SK-N-SH (cell line): ENCODE measurements around the gene ORM1. TPM values are rescaled to one million over a fixed set of nuclear protein-coding genes. Genes with fewer than 3 reads are reported as not detected.

Source experiments
- CTCF ChIA-PET: fragments of 300-600, 350-600 bp; formaldehyde crosslinking; extraction: SDS; loops from one replicate; lab custom pipeline; 2021; lab: Yijun Ruan, JAX
- POLR2A ChIA-PET: fragments of 350-600 bp; sonication (Branson Sonifier 250); formaldehyde crosslinking; extraction: SDS; loops from one replicate; lab custom pipeline; 2020; ENCODE audit warnings: antibody characterized with exemption, inconsistent platforms; lab: Yijun Ruan, JAX
- DNase-seq: peaks from one replicate; pipeline ENCODE4 v3.0.0; 2012
- H2AFZ ChIP-seq: fragments of 200-600 bp; sonication (generic); 2 replicates; pipeline ENCODE4 v1.8.1; 2016; ENCODE audit warnings: antibody characterized with exemption, mild to moderate bottlenecking, low read depth
- H3F3A ChIP-seq: fragments of 200-600 bp; sonication (generic); replicated peaks from 2 replicates; pipeline ENCODE3; 2016; ENCODE audit warnings: antibody characterized with exemption, mild to moderate bottlenecking; ENCODE audit not compliant: insufficient read depth
- H3K27ac ChIP-seq, 2 experiments: fragments of 200-500 bp in 1 of 2; fragments of 200-600 bp in 1 of 2; sonication (Bioruptor generic) in 1 of 2; sonication (generic), shearing (Covaris generic) in 1 of 2; 2 replicates each; pipeline versions ENCODE4 v1.5.1 to v1.6.1; 2014 to 2016; ENCODE audit warnings: low read depth in 2 of 2, inconsistent platforms in 1 of 2, low read length in 1 of 2, mild to moderate bottlenecking in 1 of 2, mixed read lengths in 1 of 2
- H3K27me3 ChIP-seq: fragments of 200-600 bp; sonication (generic), shearing (Covaris generic); 2 replicates; pipeline ENCODE4 v1.6.1; 2016; ENCODE audit warnings: mixed run types; ENCODE audit not compliant: insufficient read depth
- H3K36me3 ChIP-seq, 2 experiments: fragments of 200-500 bp in 1 of 2; fragments of 200-600 bp in 1 of 2; sonication (Bioruptor generic) in 1 of 2; sonication (generic) in 1 of 2; replicated peaks in 1 of 2; 2 replicates each; pipeline versions ENCODE3 to v1.5.1; 2014 to 2016; ENCODE audit warnings: low read length in 1 of 2, mild to moderate bottlenecking in 1 of 2; ENCODE audit not compliant: insufficient read depth in 2 of 2, control insufficient read depth in 1 of 2
- H3K4me1 ChIP-seq, 2 experiments: fragments of 200-500 bp in 1 of 2; fragments of 200-600 bp in 1 of 2; sonication (Bioruptor generic) in 1 of 2; sonication (generic), shearing (Covaris generic) in 1 of 2; 2 replicates each; pipeline versions ENCODE4 v1.5.1 to v1.6.1; 2014 to 2016; ENCODE audit warnings: low read depth in 1 of 2, low read length in 1 of 2, mixed run types in 1 of 2; ENCODE audit not compliant: insufficient read depth in 2 of 2, control insufficient read depth in 1 of 2
- H3K4me2 ChIP-seq: fragments of 200-600 bp; sonication (generic), shearing (Covaris generic); 2 replicates; pipeline ENCODE4 v1.6.1; 2017; ENCODE audit warnings: mixed run types
- H3K4me3 ChIP-seq, 2 experiments: fragments of 200-500 bp in 1 of 2; fragments of 200-600 bp in 1 of 2; sonication (Bioruptor generic) in 1 of 2; sonication (generic), shearing (Covaris generic) in 1 of 2; 2 replicates each; pipeline versions ENCODE4 v1.5.1 to v1.8.1; 2014 to 2016; ENCODE audit warnings: low read depth in 2 of 2, inconsistent platforms in 1 of 2, low read length in 1 of 2, mild to moderate bottlenecking in 1 of 2, mixed read lengths in 1 of 2, moderate library complexity in 1 of 2
- H3K79me2 ChIP-seq: fragments of 200-600 bp; sonication (generic); 2 replicates; pipeline ENCODE4 v1.8.1; 2017; ENCODE audit warnings: mild to moderate bottlenecking; ENCODE audit not compliant: insufficient read depth
- H3K9ac ChIP-seq: fragments of 200-600 bp; sonication (generic); 2 replicates; pipeline ENCODE4 v1.6.1; 2017; ENCODE audit warnings: mixed run types
- H3K9me2 ChIP-seq: fragments of 200-600 bp; sonication (generic); 2 replicates; pipeline ENCODE4 v1.6.1; 2017; ENCODE audit warnings: mixed run types
- H3K9me3 ChIP-seq: fragments of 200-600 bp; sonication (generic); 2 replicates; pipeline ENCODE4 v1.6.1; 2017; ENCODE audit warnings: mixed run types, mild to moderate bottlenecking, moderate library complexity
- H4K20me1 ChIP-seq: fragments of 200-600 bp; sonication (generic); 2 replicates; pipeline ENCODE4 v1.6.1; 2017; ENCODE audit warnings: mild to moderate bottlenecking, mixed run types; ENCODE audit not compliant: insufficient read depth
- CHD2 ChIP-seq: fragments of 150-350 bp; IDR thresholded peaks from 2 replicates; pipeline ENCODE4 v1.6.1; 2018; ENCODE audit warnings: low read length; ENCODE audit not compliant: partially characterized antibody
- EZH2phosphoT487 ChIP-seq: fragments of 200-600 bp; sonication (generic); IDR thresholded peaks from 2 replicates; pipeline ENCODE4 v1.6.1; 2017; ENCODE audit warnings: low read depth, mixed run types, mild to moderate bottlenecking, antibody characterized with exemption, moderate library complexity, borderline replicate concordance
- FOSL2 ChIP-seq: IDR thresholded peaks from 2 replicates; pipeline ENCODE4 v1.4.0; 2012; ENCODE audit warnings: low read depth, mild to moderate bottlenecking, moderate library complexity, borderline replicate concordance
- FOXM1 ChIP-seq: IDR thresholded peaks from 2 replicates; pipeline ENCODE4 v1.4.0; 2012; ENCODE audit warnings: low read depth, mild to moderate bottlenecking
- GABPA ChIP-seq: IDR thresholded peaks from 2 replicates; pipeline ENCODE4 v1.4.0; 2012; ENCODE audit warnings: low read depth, mild to moderate bottlenecking
- GATA2 ChIP-seq: sonication (generic); formaldehyde crosslinking; IDR thresholded peaks from 2 replicates; pipeline ENCODE4 v1.5.0; 2020; ENCODE audit warnings: mild to moderate bottlenecking, missing genetic modification reagents
- IRF3 ChIP-seq: fragments of 150-350 bp; IDR thresholded peaks from 2 replicates; pipeline ENCODE4 v1.6.1; 2016; ENCODE audit warnings: mild to moderate bottlenecking, low read depth, low read length
- JUND ChIP-seq: IDR thresholded peaks from 2 replicates; pipeline ENCODE4 v1.4.0; 2012
- MAX ChIP-seq: IDR thresholded peaks from 2 replicates; pipeline ENCODE4 v1.4.0; 2012; ENCODE audit warnings: low read depth
- NRF1 ChIP-seq: IDR thresholded peaks from 2 replicates; pipeline ENCODE4 v1.6.1; 2012; ENCODE audit warnings: low read depth, mild to moderate bottlenecking, low read length
- RXRA ChIP-seq: IDR thresholded peaks from 2 replicates; pipeline ENCODE4 v1.4.0; 2012; ENCODE audit warnings: low read depth, mild to moderate bottlenecking, borderline replicate concordance
- TEAD4 ChIP-seq: IDR thresholded peaks from 2 replicates; pipeline ENCODE4 v1.4.0; 2012; ENCODE audit warnings: mild to moderate bottlenecking, borderline replicate concordance; ENCODE audit not compliant: insufficient read depth
- WGBS: methylation state at CpG from one replicate; pipeline ENCODE4 v1.1.6; 2017; ENCODE audit warnings: low lambda C conversion rate; 5-methylcytosine and 5-hydroxymethylcytosine counted together
- polyA plus RNA-seq, 3 experiments: library from polyadenylated mRNA; depleted of rRNA; stranded (reverse); fragments of >200 nt; gene quantifications; 2 replicates each; pipeline ENCODE4 v1.2.3, GENCODE V29; 2012
- TF ChIP-seq, protein P1 (sequence below): fragments of 200-600 bp; sonication (generic); IDR thresholded peaks from 2 replicates; pipeline ENCODE4 v1.6.1; 2017; ENCODE audit warnings: antibody characterized with exemption, mild to moderate bottlenecking, moderate library complexity

ORM1 gene
- polyA plus RNA-seq, 1 of the 3 experiments (the other 2 are of a cell fraction): not detected

DNA sequence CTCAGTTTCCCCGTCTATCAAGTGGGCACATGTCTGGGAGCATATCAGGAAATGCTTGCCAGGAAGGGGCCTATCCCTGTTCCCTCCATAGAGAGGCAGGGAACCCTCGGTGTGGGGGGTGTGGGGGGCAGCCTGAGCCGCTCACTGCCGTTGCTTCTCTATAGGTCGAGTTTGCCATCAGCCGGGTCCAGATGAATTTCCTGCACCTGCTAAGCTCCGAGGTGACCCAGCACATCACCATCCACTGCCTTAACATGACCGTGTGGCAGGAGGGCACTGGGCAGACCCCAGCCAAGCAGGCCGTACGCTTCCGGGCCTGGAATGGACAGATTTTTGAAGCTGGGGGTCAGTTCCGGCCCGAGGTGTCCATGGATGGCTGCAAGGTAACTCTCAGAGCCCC is 13.8 kb upstream of the ORM1 start (continued):
- TF ChIP-seq EZH2phosphoT487 (no peak), GABPA (no peak), TEAD4 (no peak)
- TF ChIP-seq, protein P1, sequence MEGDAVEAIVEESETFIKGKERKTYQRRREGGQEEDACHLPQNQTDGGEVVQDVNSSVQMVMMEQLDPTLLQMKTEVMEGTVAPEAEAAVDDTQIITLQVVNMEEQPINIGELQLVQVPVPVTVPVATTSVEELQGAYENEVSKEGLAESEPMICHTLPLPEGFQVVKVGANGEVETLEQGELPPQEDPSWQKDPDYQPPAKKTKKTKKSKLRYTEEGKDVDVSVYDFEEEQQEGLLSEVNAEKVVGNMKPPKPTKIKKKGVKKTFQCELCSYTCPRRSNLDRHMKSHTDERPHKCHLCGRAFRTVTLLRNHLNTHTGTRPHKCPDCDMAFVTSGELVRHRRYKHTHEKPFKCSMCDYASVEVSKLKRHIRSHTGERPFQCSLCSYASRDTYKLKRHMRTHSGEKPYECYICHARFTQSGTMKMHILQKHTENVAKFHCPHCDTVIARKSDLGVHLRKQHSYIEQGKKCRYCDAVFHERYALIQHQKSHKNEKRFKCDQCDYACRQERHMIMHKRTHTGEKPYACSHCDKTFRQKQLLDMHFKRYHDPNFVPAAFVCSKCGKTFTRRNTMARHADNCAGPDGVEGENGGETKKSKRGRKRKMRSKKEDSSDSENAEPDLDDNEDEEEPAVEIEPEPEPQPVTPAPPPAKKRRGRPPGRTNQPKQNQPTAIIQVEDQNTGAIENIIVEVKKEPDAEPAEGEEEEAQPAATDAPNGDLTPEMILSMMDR: no peak

DNA sequence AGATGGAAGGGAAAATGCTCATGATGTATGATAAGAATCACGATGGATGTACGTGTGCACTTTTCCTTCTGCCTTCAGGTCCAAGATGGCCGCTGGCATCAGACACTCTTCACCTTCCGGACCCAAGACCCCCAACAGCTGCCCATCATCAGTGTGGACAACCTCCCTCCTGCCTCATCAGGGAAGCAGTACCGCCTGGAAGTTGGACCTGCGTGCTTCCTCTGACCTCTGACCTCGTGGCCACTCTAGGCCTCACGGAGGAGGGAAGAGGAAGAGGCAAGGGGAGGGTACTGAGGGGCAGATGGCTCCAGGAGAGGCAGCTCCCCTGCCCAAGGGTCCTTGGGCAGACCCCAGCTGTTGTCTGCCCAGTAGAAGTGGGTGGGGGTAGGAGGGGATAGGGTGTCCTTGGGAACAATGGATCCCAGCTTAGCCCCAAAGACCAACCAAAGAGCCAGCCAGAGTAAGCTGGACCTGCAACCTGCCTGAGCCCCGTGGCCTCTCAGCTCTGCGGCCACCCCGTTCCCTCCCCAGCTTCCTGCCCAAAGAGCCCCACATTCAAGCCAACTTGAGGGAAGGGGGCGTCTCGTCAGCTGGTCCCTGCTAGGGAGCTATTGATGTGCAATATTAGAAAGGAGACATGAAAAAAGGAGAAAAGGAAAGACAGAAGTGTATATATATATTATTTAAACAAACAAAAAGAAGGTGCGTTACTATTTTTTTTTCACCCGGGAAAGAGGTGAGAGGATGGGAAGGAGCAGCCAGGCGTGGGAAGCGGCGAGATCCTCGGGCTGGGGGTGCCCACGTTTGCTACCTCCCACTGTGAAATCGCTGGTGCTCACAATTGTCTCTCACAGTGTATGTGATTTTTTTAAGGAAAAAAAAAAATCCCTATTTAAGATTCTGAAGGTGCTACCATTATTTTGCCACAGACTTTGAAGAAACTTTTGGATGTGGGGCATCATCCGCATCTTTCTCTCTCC is 12.1 kb upstream of the ORM1 start:
- ChIA-PET POLR2A (no interaction called here), CTCF (interaction anchor here (0.6 kb wide), 1 partner anchor 202 kb away, joined by 3 read pairs; no protein-coding TSS in a partner anchor)
- Histone ChIP-seq H3K4me1 (no peaks in the 10 kb centered on the region), H3K9ac (no peak overlapping the region), H4K20me1 (no peaks in the 10 kb centered on the region), H3F3A (no peaks in the 10 kb centered on the region), H3K4me3 (no peak overlapping the region), H3K4me2 (no peak overlapping the region), H3K9me3 (no peaks in the 10 kb centered on the region), H3K27me3 (no peaks in the 10 kb centered on the region), H3K79me2 (no peaks in the 10 kb centered on the region), H3K9me2 (no peaks in the 10 kb centered on the region), H3K27ac (no peak overlapping the region), H3K36me3 (peaks cover 0 to 3% of the 10 kb centered on the region in 2 experiments), H2AFZ (no peak overlapping the region)
- 91% methylated on average over 22 of the region's 22 CpGs for WGBS
- TF ChIP-seq NRF1 (no peak), FOSL2 (no peak), IRF3 (no peak), TEAD4 (no peak), FOXM1 (no peak), GATA2 (CRISPR knock-in tag) (no peak), RXRA (no peak), JUND (no peak), CHD2 (no peak), GABPA (no peak), MAX (no peak)
- TF ChIP-seq, protein P1: no peak
- no peak for DNase-seq
